T-helper 9 cell (primary cell): ENCODE results near the gene C3orf22.

Source experiments
- DNase-seq: peaks from one replicate; pipeline ENCODE4 v3.0.0-alpha.2; 2020

C3orf22 gene

GRCh38 chr3:126556637-126557414 lies 1.9 kb downstream of the C3orf22 start:
- DNase-seq: no peak

GRCh38 chr3:126555795-126556636 lies 2.7 kb downstream of the C3orf22 start:
- DNase-seq: no peak

GRCh38 chr3:126554560-126555525 lies 3.9 kb downstream of the C3orf22 start:
- no peak for DNase-seq

- no peak for DNase-seq
Measured at GRCh38 chr3:126553284-126554084, 5.2 kb downstream of the C3orf22 start.

GRCh38 chr3:126552688-126553283 lies 5.9 kb downstream of the C3orf22 start:
- DNase-seq: no peak

GRCh38 chr3:126551839-126552687 lies 6.7 kb downstream of the C3orf22 start:
- DNase-seq: no peak

- DNase-seq: no peak
Measured at GRCh38 chr3:126551121-126551838, 7.5 kb downstream of the C3orf22 start.

GRCh38 chr3:126550488-126551051 lies 8.2 kb downstream of the C3orf22 start:
- no peak for DNase-seq

GRCh38 chr3:126549861-126550487 lies 8.8 kb downstream of the C3orf22 start:
- no peak for DNase-seq

- DNase-seq: no peak
Measured at GRCh38 chr3:126548556-126549466, 9.9 kb downstream of the C3orf22 start.

- no peak for DNase-seq
Measured at GRCh38 chr3:126547721-126548120, 11.0 kb downstream of the C3orf22 start.

- no peak for DNase-seq
Measured at GRCh38 chr3:126546549-126547239, 12.0 kb downstream of the C3orf22 start.

GRCh38 chr3:126546013-126546412 lies 12.7 kb downstream of the C3orf22 start:
- no peak for DNase-seq

GRCh38 chr3:126545544-126545943 lies 13.2 kb downstream of the C3orf22 start:
- no peak for DNase-seq

- no peak for DNase-seq
Measured at GRCh38 chr3:126544596-126545281, 14.0 kb downstream of the C3orf22 start.

- DNase-seq: no peak
Measured at GRCh38 chr3:126543457-126544061, 15.2 kb downstream of the C3orf22 start.
